Measurements from ENCODE around the gene STOM.

STOM gene

DNA sequence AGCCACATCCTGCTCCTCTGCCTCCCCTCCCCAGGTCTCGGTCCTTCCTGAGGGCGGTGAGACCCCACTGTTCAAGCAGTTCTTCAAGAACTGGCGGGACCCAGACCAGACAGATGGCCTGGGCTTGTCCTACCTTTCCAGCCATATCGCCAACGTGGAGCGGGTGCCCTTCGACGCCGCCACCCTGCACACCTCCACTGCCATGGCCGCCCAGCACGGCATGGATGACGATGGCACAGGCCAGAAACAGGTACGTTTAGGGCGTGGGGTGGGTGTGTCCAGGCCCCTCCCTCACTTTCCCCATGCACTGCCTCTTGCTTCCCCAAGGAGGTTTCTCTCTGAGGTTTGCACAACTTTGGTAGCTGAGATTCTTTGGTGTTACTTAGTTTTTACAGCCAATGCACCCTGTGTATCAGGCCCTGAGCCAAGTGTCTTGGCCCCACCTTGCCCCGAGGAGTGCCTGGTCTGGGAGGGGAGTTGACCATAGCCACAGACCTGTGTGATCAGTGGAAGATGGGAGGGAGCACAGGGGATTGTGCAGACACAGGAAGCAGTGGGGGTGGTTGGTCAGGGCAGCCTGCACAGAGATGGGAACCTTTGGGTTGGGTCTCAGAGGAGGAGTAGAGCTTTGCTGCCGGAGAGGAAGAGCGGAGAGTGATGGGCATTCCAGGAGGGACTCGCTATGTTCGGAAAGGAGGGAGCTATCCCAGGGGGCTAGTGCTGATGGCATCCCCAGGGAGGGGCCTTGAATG is 51.2 kb downstream of the STOM start:
- no peak for DNase-seq

- no peak for DNase-seq
These were observed 52.1 kb downstream of the STOM start for GRCh38 chr9:121317737-121318630.

- no peak for DNase-seq
These were observed 53.1 kb downstream of the STOM start for GRCh38 chr9:121316852-121317373.

DNA sequence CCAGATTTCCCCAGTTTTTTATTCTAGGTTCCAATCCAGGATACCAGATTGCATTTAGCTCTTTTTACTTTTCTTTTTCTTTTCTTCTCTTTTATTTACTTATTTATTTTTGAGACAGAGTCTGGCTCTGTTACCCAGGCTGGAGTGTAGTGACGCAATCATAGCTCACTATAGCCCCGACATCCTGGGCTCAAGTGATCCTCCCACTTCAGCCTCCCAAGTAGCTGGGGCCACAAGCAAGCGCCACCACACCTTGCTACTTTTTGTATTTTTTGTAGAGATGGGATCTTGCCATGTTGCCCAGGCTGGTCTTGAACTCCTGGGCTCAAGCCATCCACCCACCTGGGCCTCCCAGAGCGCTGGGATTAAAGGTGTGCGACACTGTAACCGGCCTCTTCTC is 53.7 kb downstream of the STOM start:
- no peak for DNase-seq

DNA sequence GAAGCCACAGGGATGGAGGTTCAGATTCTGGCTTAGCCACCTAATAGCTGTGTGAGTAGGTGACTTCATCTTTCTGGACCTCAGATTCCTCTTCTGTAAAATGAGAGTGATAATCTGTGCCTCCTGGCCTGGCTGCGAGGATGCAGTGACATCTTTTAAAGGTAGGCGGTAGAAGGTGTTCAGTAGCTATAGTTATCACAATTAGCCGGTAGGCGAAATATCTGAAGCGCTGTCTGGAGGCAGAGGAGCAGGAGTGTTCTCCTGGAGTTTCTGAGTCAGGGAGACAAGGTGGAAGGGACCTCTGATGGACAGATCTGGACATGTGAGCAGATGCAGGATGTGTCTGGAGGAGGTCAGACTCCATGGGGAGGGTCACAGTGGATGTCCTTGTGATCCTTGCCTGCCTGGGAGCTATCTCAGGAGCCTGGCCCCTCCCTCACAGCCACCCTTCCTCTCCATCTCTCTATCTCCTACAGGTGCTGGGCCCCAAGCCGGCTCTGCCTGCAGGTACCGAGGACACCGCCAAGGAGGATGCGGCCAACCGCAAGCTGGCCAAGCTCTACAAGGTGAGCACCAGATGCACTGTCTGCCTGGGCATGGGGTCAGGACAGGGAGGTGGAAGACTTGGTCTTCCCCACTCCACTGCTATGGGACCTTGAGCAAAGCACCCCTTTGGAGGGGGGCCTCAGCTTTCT is 56.4 kb downstream of the STOM start:
- no peak for DNase-seq

DNA sequence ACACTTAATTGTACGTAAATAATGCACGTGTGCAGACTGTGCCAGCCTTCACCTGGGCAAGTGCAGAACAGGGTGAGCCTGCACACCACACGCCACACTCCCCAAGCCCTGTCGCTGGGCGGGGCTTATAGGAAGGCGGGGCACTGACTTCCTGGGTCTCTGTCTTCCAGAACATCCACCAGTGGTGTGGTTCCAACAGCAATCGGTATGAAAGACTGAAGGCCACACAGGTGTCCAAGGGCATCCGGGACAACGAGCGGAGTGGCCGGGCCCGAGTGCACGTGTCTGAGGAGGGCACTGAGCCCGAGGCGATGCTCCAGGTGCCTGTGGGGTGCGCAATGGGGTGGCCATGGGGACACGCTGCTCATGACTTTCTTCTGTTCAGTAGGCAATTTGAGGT is 57.9 kb downstream of the STOM start:
- DNase-seq: no peak

DNA sequence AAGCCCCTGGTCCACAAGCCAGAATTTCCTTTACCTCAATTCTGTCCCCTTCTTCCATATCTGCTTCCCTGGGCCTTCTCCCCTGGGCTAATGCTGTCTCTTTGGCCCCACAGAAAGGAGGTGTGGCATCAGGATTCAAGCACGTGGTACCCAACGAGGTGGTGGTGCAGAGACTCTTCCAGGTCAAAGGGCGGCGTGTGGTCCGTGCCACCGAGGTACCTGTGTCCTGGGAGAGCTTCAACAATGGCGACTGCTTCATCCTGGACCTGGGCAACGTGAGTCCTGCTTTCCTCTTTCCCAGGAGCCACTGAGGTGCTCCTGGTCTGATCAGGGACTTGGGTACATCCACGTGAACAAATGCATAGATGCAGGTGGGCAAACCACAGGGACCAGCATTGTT is 59.5 kb downstream of the STOM start:
- no peak for DNase-seq

GRCh38 chr9:121309833-121310425 is 60.1 kb downstream of the STOM start:
- no peak for DNase-seq

DNA sequence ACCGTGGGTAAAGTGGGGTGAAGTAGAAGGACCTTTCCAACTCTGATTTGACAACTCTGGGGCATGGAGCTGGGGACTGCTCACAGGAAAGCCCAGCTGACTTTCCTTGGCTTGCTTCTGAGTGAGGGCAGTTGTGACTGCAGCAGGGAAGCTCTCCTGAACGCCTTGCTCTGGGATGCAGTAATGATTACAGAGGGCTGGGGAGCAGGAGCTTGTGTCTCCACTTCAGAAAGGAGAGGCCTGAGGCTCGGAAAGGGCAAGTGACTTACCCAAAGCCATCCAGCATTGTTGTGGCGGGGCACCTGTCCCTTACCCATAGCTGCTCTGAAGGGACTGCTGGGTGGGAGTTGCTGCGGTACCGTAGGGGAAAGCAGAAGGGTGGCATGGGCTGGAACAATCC is 60.9 kb downstream of the STOM start:
- no peak for DNase-seq

DNA sequence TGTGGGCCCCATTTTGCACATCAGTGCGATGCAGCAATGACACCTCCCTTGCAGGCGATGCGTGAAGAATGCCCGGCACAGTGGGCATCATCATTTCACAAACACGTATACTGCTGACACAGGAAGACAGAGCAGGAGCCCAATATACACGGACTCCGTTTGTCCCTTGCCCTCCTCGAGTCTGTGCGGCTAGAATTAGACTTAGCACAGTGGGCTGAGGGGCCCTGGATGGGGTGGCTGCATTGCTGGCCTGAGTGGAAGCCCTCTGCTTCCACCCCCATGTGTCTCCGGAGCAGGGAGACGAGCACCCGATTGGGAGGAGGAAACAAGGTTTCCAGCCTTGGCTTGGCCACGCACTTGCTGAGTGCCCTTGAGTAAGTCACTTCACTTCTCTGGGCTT is 61.3 kb downstream of the STOM start:
- DNase-seq: no peak

GRCh38 chr9:121307976-121308375 is 62.1 kb downstream of the STOM start:
- no peak for DNase-seq

DNA sequence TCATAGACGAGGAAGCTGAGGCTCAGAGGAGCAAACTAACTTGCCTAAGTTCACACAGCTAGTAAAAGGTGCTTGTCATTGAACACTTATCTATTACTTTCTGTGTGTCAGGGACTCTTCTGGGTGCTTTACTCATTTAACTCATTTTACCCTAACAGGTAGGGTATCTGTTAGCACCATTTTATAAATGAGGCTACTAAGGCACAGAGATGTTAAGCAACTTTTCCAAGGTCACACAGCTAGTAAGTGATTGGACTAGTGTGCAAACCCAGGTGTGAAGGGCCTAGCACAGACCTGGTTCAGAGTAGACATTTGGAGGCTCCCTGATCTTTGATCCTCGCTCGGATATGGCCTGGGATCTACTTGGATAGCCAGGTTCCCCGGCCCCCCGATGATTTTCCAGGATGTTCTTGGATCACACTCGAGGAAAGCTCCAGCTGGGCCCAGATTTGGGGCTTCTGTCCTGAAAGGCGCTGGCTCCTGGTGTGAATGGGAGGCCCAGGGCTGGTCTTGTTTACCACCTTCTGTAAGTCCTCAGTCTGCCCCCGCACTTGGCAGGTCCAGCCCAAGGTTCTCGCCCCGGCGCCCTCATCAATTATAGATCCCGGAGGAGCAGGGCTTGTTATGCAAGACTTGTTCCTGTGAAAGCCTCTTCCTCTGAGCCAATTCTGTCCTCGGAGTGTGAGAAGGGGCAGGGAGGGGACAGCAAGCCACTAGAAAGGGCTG is 64.6 kb downstream of the STOM start:
- no peak for DNase-seq

DNA sequence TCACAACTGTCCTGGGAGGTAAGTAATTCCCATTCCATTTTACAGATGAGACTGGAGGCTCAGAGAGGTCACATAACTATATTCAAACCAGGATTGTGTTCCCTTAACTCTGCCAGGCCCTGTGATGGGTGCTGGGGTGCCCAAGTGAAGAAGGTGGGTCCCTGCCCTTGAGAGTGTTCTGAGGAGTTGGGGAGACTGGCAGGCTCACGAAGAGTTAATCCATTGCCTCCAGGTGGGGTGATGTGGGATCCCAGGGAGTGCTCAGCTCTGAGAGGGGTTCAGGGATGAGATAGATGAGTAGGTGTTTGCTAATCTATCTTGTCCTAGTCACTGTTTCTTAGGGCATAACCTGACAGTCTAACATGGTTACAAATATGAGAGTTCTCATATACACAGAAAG is 65.3 kb downstream of the STOM start:
- DNase-seq: no peak

DNA sequence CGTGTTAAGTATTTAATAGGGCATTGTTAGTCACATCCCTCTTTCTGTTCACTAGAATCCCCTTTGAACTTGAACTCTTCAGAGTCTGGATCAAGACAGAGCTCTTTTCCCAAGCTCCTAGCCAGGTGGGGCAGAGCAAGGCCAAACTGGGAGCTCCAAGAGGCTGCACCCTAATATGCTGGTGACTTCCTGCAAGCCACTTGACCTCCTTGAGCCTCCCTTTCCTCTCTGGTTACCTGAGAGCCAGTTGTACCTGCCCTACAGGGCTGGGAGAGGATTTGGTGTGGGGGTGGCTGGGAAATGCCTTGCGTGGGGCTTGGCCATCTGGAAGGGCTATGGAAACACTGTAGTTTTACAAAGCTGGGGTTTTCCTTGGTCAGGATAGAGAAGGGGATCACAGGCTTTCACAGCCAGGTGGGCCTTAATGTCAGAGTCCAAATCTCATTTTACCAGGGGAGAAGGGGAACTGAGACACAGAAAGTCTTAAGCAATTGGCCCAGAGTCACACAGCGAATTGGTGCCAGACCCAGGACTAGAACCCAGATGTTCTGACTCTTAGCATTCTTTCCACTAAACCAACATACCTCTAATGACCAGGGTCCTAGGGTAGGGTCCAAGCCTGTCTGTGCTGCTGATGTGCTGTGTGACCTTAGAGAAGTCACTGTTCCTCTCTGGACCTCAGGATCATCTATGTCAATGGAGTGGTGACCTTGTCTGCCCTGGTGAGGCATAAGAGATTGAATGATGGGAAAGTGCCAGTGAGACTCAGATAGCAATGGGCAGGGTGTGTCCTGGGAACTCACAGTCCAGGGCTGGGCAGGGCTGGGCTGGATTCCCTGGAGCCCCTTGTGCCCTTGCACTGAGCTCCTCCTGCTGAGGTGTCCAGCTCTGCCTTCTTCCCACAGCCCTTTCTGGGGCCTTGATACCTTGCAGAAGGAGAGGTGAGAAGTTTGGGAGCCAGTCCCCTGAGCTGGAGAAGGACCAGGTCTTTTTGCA is 66.3 kb downstream of the STOM start:
- DNase-seq: no peak

DNA sequence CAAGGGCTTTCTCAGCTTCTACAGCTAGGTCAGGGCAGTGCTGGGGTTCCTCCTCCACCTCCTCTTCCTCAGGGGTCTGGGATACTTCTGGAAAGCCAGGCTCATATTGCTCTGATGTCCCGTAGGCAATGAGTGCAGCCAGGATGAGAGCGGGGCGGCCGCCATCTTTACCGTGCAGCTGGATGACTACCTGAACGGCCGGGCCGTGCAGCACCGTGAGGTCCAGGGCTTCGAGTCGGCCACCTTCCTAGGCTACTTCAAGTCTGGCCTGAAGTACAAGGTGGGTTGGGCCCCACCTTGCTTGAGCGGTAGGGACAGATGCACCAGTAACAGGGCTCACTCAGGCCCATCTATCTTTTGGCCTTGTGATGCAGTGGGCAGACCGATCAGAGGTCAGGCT is 67.3 kb downstream of the STOM start:
- DNase-seq: no peak

GRCh38 chr9:121302341-121302740 is 67.7 kb downstream of the STOM start:
- no peak for DNase-seq

DNA sequence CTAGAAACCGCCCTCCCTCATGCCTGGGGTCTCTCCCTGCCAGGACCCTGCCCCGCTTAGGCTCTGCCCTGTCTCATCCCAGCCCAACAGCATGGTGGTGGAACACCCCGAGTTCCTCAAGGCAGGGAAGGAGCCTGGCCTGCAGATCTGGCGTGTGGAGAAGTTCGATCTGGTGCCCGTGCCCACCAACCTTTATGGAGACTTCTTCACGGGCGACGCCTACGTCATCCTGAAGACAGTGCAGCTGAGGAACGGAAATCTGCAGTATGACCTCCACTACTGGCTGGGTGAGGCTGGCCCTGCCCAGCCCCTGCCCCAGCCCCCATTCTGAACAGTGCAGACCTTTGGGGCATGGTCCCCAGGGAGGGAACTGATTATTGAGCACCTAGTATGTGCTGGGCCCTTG is 68.2 kb downstream of the STOM start:
- no peak for DNase-seq

DNA sequence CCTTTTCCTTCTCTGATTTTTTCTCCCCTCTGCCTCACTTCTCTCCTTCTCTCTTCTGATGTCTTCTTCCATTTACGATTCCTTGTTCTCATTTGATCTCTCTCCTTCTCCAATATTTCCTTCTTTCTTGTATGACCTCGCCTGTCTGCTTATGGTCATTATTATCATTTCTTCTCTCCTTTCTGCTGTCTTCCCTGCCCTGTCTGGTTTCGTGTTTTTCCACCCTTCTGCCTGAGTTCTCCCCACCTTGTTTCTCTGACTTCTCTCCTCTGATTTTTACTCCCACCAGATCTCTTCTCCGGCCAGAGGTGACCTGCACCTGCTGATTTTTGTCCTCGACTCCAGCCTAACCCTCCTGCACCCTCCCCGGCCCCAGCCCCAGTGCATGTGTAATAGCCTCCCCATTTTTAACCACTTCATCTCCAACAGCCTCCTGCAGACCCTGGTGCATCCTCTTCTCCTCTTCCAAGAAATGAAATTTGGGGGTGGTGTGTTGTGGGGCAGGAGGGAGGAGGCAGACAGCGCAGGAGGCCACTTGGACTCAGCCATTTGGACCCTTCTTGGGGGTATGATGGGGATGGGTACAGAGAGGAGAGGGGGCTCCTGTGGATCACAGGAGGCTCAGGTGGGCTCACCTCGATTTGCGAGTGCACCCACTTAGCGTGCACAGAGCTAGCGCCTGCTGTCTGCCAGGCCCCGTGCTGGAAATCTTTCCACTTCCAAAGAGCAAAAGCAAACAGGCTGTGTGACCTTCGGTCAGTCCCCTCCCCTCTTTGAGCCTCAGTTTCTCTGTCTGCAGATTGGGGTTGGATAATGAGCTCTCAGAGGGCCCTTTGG is 69.5 kb downstream of the STOM start:
- DNase-seq: no peak

DNA sequence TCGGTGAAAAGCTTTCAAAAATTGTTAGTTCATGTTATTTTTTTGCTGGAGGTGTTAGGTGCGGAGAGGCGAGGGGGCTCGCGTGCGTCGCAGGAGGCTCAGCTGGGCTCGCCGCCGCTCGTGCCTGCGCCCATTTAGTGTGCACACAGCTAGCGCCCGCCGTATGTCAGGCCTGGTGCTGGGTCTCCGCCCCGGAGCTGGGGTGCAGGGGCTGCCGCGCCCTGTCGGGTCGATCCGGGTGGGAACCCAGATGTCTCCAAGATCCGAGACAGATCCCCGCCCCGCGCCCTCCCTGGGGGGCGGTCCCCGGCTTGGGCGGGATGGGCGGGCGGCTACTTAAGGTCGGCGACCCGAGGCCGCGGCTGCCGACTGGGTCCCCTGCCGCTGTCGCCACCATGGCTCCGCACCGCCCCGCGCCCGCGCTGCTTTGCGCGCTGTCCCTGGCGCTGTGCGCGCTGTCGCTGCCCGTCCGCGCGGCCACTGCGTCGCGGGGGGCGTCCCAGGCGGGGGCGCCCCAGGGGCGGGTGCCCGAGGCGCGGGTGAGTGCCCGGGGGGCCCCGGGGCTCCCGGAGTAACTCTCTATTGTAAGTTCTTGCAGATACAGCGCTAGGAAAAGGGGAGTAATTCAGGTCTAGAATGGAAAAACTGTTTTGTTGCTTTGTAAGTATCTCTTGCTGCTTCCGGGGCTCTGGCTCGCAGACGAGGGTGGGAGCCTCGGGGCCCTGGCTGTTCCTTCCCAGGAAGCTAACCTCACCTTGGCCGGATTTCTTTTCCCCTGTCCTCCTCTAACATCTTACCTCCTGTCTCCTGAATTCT is 70.4 kb downstream of the STOM start:
- no peak for DNase-seq

Measured in NCI-H748 treated with DMSO at 0.1 percent for 48 hours (cell line).